Neural crest cell (in vitro differentiated cells): ENCODE measurements around the gene TAOK1. TPM values are rescaled to one million over a fixed set of nuclear protein-coding genes. Genes with fewer than 3 reads are reported as not detected.

Source experiments
- DNase-seq: peaks from one replicate; pipeline ENCODE4 v3.0.0; 2021; ENCODE audit warnings: low read depth, mixed read lengths, low spot score
- H3K27ac Mint-ChIP-seq: one replicate; pipeline ENCODE4 v1.8.0; 2021; ENCODE audit warnings: mild to moderate bottlenecking, mixed read lengths; ENCODE audit not compliant: unreplicated experiment
- H3K27me3 Mint-ChIP-seq: 2 replicates; pipeline ENCODE4 v1.8.0; 2021; ENCODE audit warnings: low read depth, mild to moderate bottlenecking, mixed read lengths
- H3K36me3 Mint-ChIP-seq: 2 replicates; pipeline ENCODE4 v1.8.0; 2021; ENCODE audit warnings: low read depth, mild to moderate bottlenecking, mixed read lengths
- H3K4me1 Mint-ChIP-seq: 2 replicates; pipeline ENCODE4 v1.8.0; 2021; ENCODE audit warnings: mixed read lengths
- H3K4me3 Mint-ChIP-seq: one replicate; pipeline ENCODE4 v1.8.0; 2021; ENCODE audit warnings: mild to moderate bottlenecking, mixed read lengths
- H3K9me3 Mint-ChIP-seq: 2 replicates; pipeline ENCODE4 v1.8.0; 2021; ENCODE audit warnings: mixed read lengths
- total RNA-seq: library from RNA; stranded (reverse); gene quantifications from 2 replicates; pipeline ENCODE4 v1.2.1, GENCODE V29; 2021
- TF ChIP-seq, protein P1 (sequence below): fragments of 200-600 bp; sonication (generic); conservative IDR thresholded peaks from 2 replicates; pipeline ENCODE4 v1.5.0; 2021; ENCODE audit warnings: antibody characterized with exemption, mild to moderate bottlenecking

Gene TAOK1
- total RNA-seq, 1 donor from 2014 or later = 81.9 TPM

GRCh38 chr17:29445844-29446243, 55.7 kb downstream of the TAOK1 start:
- H3K9me3 Mint-ChIP-seq = no peaks in the 10 kb centered on the region
- TF ChIP-seq, protein P1, sequence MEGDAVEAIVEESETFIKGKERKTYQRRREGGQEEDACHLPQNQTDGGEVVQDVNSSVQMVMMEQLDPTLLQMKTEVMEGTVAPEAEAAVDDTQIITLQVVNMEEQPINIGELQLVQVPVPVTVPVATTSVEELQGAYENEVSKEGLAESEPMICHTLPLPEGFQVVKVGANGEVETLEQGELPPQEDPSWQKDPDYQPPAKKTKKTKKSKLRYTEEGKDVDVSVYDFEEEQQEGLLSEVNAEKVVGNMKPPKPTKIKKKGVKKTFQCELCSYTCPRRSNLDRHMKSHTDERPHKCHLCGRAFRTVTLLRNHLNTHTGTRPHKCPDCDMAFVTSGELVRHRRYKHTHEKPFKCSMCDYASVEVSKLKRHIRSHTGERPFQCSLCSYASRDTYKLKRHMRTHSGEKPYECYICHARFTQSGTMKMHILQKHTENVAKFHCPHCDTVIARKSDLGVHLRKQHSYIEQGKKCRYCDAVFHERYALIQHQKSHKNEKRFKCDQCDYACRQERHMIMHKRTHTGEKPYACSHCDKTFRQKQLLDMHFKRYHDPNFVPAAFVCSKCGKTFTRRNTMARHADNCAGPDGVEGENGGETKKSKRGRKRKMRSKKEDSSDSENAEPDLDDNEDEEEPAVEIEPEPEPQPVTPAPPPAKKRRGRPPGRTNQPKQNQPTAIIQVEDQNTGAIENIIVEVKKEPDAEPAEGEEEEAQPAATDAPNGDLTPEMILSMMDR = no peak
- DNase-seq = no peak
- H3K27me3 Mint-ChIP-seq = no peaks in the 10 kb centered on the region
- H3K27ac Mint-ChIP-seq = no peak overlapping the region
- no peak overlapping the region for H3K4me3 Mint-ChIP-seq
- H3K4me1 Mint-ChIP-seq = peaks cover 37% of the 10 kb centered on the region
- H3K36me3 Mint-ChIP-seq = peaks cover 2% of the 10 kb centered on the region

DNA sequence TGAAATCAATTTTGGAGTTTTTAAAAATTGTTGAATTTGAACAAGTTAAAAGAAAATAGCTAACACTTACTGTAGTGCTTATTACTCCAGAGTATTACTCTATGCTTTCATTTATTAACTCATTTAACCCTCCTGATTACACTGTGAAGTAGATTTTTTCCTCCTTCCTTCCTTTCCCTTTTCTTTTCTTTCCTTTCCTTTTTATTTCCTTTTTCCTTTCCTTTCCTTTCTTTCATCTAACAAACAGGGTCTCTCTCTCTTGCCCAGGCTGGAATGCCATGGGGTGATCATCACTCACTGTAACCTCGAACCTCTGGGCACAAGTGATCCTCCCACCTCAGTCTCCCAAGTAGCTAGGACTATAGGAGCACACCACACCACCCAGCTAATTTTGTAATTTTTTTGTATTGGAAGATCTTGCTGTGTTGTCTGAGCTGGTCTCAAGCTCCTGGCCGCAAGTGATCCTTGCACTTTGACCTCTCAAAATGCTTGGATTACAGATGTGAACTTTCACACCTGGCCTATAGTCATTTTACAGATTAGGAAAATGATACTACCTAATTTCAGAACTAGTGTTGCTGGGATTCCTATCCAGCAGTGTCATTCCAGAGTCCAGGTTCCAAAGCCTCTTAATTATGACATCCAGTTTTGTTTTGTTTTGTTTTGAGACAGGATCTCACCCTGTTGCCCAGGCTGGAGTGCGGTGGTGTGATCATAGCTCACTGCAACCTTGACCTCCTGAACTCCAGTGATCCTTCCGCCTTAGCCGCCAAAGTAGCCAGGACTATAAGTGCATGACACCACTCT, 59.9 kb downstream of the TAOK1 start:
- Mint-ChIP-seq H3K4me3 (no peak overlapping the region), H3K36me3 (peaks cover 25% of the 10 kb centered on the region), H3K27me3 (no peaks in the 10 kb centered on the region), H3K4me1 (peaks cover 25% of the 10 kb centered on the region), H3K9me3 (no peaks in the 10 kb centered on the region), H3K27ac (no peak overlapping the region)
- DNase-seq = no peak
- TF ChIP-seq, protein P1 = no peak

- TF ChIP-seq, protein P1 = no peak
- Mint-ChIP-seq H3K27me3 (no peaks in the 10 kb centered on the region), H3K27ac (no peak overlapping the region), H3K36me3 (peaks cover 33% of the 10 kb centered on the region), H3K4me3 (no peak overlapping the region), H3K9me3 (no peaks in the 10 kb centered on the region), H3K4me1 (peaks cover 15% of the 10 kb centered on the region)
- no peak for DNase-seq
Observed at GRCh38 chr17:29451121-29451742, 61.1 kb downstream of the TAOK1 start.

DNA sequence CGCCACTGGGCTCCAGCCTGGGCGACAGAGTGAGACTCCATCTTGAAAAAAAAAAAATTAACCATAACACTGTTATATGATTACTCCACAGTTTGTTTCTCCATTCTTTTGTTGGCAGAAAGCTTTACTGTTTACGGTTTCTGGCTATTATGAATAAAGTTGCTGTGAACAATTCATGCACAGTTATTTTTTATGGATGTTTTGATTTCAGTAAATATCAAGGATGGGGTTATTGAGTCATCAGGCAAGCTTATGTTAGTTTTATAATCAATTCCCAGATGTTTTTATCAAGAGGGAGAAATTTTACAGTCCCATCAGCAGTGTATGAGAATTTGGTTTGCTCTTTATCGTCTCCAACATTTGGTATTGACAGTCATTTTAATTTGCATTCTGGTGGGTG, 67.9 kb downstream of the TAOK1 start:
- no peak overlapping the region for H3K27ac Mint-ChIP-seq
- TF ChIP-seq, protein P1 = no peak
- H3K27me3 Mint-ChIP-seq = no peaks in the 10 kb centered on the region
- H3K4me3 Mint-ChIP-seq = no peak overlapping the region
- peaks cover 13% of the 10 kb centered on the region for H3K4me1 Mint-ChIP-seq
- H3K9me3 Mint-ChIP-seq = no peaks in the 10 kb centered on the region
- H3K36me3 Mint-ChIP-seq = peaks cover 23% of the 10 kb centered on the region
- no peak for DNase-seq

DNA sequence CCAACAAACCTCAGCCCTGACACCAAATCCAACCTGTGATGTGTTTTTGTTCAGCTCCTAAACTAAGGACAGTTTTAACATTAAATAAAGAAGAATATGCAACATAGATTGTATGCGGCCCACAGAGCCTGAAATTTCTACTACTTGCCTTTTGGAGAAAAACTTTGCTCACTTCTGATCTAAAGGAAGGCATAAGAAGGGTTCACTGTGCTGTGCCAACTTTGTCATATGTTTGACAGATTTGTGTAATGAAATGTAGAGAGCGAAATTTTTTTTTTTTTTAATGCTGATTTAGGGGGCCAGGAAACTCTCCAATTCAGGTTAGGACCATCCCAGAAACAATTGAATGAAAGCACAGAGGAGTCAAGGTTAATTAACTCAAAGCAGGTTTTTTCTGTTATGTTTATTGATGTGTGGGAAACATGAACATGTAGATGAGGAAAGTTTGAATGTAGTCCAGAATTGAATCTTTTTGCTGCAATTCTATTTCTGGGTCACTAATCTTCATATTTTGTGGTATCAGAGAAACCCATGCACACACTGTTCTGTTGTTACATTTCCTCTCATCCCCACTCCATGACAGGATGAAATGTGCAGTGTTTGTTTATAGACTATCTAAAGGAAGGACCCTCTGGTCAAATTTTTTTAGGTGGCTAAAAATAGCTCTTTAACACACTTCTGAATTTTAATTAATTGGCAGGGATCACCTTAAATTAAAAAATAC, 71.5 kb downstream of the TAOK1 start:
- Mint-ChIP-seq H3K27me3 (no peaks in the 10 kb centered on the region), H3K9me3 (no peaks in the 10 kb centered on the region)
- TF ChIP-seq, protein P1 = no peak

More for the DNA sequence above, 71.5 kb downstream of the TAOK1 start:
- no peak for DNase-seq
- H3K4me3 Mint-ChIP-seq = no peak overlapping the region
- H3K4me1 Mint-ChIP-seq = peaks cover 13% of the 10 kb centered on the region
- peaks cover 7% of the 10 kb centered on the region for H3K36me3 Mint-ChIP-seq
- no peak overlapping the region for H3K27ac Mint-ChIP-seq
